Gastrocnemius medialis (tissue), 4 donors: ENCODE results near the gene ENO1.

Experiments used
- CTCF ChIP-seq, 5 experiments: fragments of 450-650 bp in 3 of 5; fragments of 200-600 bp in 2 of 5; sonication (generic) in 2 of 5; IDR thresholded peaks in 4 of 5; conservative IDR thresholded peaks in 1 of 5; 1 replicate in 4 of 5; 2 replicates in 1 of 5; pipeline ENCODE4 v1.5.1; 2016 to 2019; ENCODE audit warnings: antibody characterized with exemption in 5 of 5, mild to moderate bottlenecking in 3 of 5, moderate library complexity in 3 of 5
- POLR2A ChIP-seq, 2 donors: fragments of 450-650 bp; IDR thresholded peaks; one replicate each; pipeline ENCODE4 v1.6.1; 2017; ENCODE audit warnings: antibody characterized with exemption in 2 of 2, mild to moderate bottlenecking in 2 of 2, moderate library complexity in 2 of 2

GRCh38 chr1:8835941-8836643, 42.4 kb downstream of the ENO1 start:
- TF ChIP-seq POLR2A (IDR thresholded peaks at IDR 0.05), result no peak
- TF ChIP-seq CTCF (IDR thresholded peaks at IDR 0.05 in 4 of 5, conservative IDR thresholded peaks at IDR 0.05 in 1 of 5), result no peak
